Activated CD4-positive, alpha-beta T cell treated with anti-CD3 and anti-CD28 coated beads, Interleukin-10, Interleukin-2, amounts not matched to agents 100 ng/mL and 50 ng/mL, durations not matched to agents 16 hours and 8 hours (primary cell): ENCODE results near the gene CSH1.
"Not testable (repeated sequence)": the region's sequence is repeated elsewhere in the genome, so short reads cannot be mapped to it uniquely, and the experiment has no call there.

Experiments
- DNase-seq: peaks from one replicate; pipeline ENCODE4 v3.0.0-alpha.2; 2020

Gene CSH1

GRCh38 chr17:63898899-63899798, 2.8 kb upstream of the CSH1 start:
- peak; percentile 60 for DNase-seq

GRCh38 chr17:63894821-63895220, 1.6 kb downstream of the CSH1 start:
- not testable (repeated sequence) for DNase-seq

DNA sequence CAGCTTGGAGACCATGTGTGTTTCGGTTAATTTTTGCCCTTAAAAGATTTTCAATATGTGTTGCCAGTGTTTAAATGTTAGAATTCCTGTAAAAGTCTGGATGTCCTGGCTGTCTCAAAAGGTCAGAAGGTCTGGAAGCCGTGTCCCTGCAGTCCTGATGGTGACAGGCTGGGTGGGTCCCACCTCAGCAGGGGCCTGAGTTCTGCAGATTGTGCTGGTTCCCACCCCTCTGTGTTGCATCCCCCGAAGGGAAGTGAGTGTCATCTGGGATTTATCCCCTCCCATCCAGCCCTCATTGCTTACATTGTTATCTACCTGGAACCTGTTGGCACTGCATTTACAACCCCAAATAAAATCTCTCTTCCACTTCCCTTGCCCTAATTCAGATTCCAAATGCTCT, 2.4 kb downstream of the CSH1 start:
- not testable (repeated sequence) for DNase-seq

- not testable (repeated sequence) for DNase-seq
Measured at GRCh38 chr17:63892316-63893037, 3.9 kb downstream of the CSH1 start.

GRCh38 chr17:63889026-63889848, 7.1 kb downstream of the CSH1 start:
- DNase-seq, result peak; percentile 45

DNA sequence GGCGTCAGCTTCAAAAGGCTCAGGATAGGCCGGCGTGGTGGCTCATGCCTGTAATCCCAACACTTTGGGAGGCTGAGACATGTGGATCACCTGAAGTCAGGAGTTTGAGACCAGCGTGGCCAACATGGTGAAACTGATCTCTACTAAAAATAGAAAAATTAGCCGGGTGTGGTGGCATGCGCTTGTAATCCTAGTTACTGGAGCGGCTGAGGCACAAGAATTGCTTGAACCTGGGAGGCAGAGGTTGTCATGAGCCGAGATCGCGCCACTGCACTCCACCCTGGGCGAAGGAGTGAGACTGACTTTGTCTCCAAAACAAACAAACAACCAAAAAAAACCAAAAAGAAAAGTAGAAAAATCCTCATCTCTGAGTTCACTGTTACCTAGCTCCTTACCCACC, 11.3 kb downstream of the CSH1 start:
- not testable (repeated sequence) for DNase-seq

DNA sequence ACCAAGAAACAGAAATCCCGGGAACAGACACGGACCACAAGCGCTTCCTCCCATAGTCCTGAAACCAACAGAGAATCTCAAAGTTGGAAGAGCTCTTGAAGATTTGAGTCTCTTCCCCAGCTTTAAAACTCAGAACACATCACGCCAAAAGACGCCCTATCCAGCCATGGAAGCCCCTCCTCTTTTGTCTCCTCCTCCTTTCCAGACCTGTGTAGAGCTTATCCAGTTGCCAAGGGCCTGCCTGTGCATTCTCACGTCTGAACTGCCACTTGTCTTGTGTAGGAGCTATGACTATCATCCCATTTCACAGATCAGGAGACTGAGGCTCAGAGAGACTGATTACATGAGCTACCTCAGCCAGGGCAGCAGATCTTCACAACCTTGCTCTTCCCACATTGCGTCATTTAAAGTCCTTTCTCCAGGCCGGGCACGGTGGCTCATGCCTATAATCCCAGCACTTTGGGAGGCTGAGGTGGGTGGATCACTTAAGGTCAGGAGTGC, 13.7 kb downstream of the CSH1 start:
- not testable (repeated sequence) for DNase-seq

DNA sequence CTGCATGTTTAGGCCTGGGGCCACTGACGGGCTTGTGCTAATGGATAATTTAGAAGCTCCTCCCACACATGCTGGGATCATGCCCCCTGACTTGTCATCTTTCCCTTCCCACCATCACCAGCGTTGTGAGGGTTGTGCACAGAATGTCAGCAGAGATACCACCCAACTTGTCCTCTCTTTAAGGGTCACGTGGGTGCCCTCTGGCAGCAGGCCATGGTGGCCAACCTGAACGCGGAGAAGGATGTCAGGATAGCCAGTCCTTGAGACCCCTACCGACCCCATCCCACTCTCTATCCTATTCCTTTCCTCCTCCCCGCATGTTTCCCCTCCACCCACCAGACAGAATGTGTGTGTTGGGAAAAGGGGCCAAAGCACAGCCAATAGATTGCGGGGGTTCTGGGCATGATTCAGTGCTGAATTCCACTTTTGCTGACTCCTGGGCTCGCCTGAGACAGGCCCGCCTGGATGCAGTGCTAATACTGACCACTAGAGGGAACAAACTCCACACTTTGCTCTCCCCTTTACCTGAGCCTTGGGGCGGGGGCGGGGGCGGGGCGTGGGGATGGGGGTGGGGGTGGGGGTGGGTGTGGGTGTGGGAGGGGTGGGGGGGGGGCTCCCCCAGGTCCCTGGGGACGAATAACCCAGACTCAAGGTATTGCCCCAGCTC, 14.3 kb downstream of the CSH1 start, which contains the start of gene GH2:
Gene GH2, minus strand, starts transcription at position 10 of the 667 bp plus-strand sequence. CDS start 143 bp downstream, outside the sequence.
- DNase-seq, result peak; percentile 62

DNA sequence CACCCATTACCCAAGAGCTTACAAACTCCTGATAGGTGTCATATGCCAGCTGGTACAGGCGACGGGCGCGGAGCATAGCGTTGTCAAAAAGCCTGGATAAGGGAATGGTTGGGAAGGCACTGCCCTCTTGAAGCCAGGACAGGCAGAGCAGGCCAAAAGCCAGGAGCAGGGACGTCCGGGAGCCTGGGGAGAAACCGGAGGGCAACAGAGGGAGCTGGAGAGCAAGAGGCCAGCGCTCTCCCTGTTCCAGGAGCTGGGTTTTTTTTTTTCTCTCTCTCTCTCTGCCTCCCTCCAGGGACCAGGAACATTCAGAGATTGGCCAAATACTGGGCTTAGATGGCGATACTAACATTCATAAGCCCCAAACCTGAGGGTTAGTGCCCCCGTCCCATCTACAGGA, 15.0 kb downstream of the CSH1 start:
- not testable (repeated sequence) for DNase-seq

- DNase-seq, result no peak
Measured at GRCh38 chr17:63880706-63881105, 15.7 kb downstream of the CSH1 start.

DNA sequence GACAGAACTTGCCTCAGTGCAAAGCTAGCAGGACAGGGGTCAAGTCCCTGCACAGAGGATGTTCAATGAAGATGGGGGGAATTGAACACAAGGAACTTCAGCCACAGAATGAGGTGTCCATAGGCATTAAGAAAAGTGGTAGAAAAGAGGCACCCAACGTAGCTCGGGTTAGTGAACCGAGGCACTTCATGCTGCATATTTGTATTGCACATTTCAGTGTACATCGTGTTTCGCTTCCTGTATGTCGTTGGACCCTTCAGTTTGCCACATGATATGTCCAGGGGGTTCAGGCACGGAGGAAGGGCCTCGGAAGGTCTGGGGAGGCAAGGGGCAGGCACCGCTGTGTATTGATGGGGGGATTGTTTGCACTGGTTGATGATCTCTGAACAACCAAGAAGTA, 18.0 kb downstream of the CSH1 start:
- not testable (repeated sequence) for DNase-seq

DNA sequence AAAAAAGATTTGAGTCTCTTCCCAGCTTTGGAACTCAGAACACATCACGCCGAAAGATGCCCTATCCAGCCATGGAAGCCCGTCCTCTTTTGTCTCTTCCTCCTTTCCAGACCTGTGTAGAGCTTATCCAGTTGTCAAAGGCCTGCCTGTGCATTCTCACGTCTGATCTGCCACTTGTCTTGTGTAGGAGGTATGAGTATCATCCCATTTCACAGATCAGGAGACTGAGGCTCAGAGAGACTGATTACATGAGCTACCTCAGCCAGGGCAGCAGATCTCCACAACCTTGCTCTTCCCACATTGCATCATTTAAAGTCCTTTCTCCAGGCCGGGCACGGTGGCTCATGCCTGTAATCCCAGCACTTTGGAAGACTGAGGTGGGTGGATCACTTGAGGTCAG, 21.7 kb downstream of the CSH1 start:
- DNase-seq, result not testable (repeated sequence)

DNA sequence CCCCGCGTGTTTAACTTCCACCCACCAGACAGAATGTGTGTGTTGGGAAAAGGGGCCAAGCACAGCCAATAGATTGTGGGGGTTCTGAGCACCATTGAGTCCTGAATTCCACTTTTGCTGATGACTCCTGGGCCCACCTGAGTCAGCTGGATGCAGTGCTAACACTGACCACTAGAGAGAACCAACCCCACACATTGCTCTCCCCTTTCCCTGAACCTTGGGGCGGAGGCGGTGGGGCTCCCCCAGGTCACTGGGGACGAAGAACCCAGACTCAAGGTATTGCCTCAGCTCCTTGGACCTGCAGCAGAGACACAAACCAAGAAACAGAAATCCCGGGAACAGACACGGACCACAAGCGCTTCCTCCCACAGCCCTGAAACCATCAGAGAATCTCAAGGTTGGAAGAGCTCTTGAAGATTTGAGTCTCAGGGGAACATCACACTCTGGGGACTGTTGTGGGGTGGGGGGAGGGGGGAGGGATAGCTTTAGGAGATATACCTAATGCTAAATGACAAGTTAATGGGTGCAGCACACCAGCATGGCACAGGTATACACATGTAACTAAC, 22.2 kb downstream of the CSH1 start:
- DNase-seq, result not testable (repeated sequence)

DNA sequence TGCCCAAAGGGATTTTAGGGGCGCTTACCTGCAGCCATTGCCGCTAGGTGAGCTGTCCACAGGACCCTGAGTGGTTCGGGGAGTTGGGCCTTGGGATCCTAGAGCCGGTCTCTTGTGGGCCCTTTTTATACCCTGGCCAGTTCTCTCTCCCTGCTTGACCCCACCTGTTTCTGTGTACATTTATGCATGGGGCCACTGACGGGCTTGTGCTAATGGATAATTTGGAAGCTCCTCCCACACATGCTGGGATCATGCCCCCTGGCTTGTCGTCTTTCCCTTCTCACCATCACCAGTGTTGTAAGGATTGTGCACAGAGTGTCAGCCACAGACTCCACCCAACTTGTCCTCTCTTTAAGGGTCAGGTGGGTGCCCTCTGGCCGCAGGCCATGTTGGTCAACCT, 22.8 kb downstream of the CSH1 start, which contains the start of gene CSH2:
Gene CSH2, minus strand, starts transcription at position 101 of the 400 bp plus-strand sequence. Its CDS starts 63 bp downstream, at position 38.
- not testable (repeated sequence) for DNase-seq

- not testable (repeated sequence) for DNase-seq
Measured at GRCh38 chr17:63871646-63872365, 24.6 kb downstream of the CSH1 start.

- not testable (repeated sequence) for DNase-seq
Measured at GRCh38 chr17:63870292-63870665, 26.1 kb downstream of the CSH1 start.

DNA sequence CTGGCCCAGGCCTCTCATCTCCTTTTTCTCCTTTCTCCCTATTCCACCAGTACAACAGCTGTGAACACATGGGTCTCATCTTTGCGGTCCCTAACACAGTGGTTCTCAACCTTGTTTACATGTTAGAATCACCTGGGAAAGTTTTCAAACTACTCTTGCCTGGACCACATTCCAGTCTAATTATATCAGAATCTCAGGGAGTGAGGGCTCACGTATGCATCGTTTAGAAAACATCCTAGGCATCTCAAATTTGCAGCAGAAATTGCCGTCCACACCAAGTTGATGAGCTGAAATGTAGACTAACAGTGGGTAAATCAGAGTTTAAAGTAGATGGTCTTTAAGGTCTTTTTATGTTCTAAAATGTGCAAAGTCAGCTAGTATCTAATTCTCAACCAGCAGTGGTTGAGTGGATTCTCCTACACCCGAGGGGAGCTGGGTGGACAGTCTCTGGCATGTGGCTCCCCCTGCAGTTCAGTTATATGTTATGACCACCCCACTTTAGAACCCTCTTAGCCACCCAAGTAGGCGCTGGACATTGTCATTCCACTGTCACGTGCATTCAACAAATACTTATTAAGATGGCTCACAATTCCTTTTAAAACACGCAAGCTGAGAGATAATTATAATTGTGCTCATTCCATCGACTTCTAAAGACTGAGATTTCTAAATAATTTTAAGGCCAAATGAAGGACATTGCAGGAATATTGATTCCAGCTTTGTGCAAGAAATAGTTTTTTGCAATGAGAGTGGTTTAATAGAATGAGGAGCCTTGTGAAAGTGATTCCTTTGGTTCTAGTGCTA, 26.7 kb downstream of the CSH1 start:
- not testable (repeated sequence) for DNase-seq

- not testable (repeated sequence) for DNase-seq
Measured at GRCh38 chr17:63866625-63867024, 29.7 kb downstream of the CSH1 start.

DNA sequence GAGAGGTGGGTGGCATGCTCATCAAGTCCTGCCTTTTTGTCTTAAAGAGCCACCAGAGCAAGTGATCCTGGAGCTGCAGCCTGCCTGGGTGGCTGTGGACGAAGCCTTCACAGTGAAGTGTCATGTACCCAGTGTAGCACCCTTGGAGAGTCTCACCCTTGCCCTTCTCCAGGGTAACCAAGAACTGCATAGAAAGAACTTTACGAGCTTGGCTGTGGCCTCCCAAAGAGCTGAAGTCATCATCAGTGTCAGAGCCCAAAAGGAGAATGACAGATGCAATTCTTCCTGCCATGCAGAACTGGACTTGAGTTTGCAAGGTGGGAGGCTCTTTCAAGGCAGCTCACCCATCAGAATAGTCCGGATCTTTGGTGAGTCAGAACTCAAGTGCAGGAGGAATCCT, 37.1 kb downstream of the CSH1 start:
- DNase-seq, result no peak

- DNase-seq, result not testable (repeated sequence)
Measured at GRCh38 chr17:63856425-63856824, 39.9 kb downstream of the CSH1 start.
